Nephron progenitor cell (in vitro differentiated cells): ENCODE results near the gene FAM180B.
A peak's percentile ranks its signal among the peaks of the same experiment; 100 is the strongest.
"Not testable (repeated sequence)": the region's sequence is repeated elsewhere in the genome, so short reads cannot be mapped to it uniquely, and the experiment has no call there.

Experiments
- DNase-seq: peaks from one replicate; pipeline ENCODE4 v3.0.0; 2021
- H3K27ac Mint-ChIP-seq: 2 replicates; pipeline ENCODE4 v1.8.0; 2021; ENCODE audit warnings: mild to moderate bottlenecking, moderate library complexity, mixed read lengths
- H3K27me3 Mint-ChIP-seq: 2 replicates; pipeline ENCODE4 v1.8.0; 2021; ENCODE audit warnings: mild to moderate bottlenecking, low read depth, mixed read lengths; ENCODE audit not compliant: poor library complexity
- H3K36me3 Mint-ChIP-seq: 2 replicates; pipeline ENCODE4 v1.8.0; 2021; ENCODE audit warnings: low read depth, mixed read lengths
- H3K4me1 Mint-ChIP-seq: 2 replicates; pipeline ENCODE4 v1.8.0; 2021; ENCODE audit warnings: mixed read lengths
- H3K4me3 Mint-ChIP-seq: 2 replicates; pipeline ENCODE4 v1.8.0; 2021; ENCODE audit warnings: mild to moderate bottlenecking, moderate library complexity, mixed read lengths
- H3K9me3 Mint-ChIP-seq: 2 replicates; pipeline ENCODE4 v1.8.0; 2021; ENCODE audit warnings: mild to moderate bottlenecking, moderate library complexity, mixed read lengths
- CTCF ChIP-seq: fragments of 200-600 bp; sonication (generic); IDR thresholded peaks from 2 replicates; pipeline ENCODE4 v1.5.0; 2021; ENCODE audit warnings: antibody characterized with exemption

Gene FAM180B

GRCh38 chr11:47553406-47553743, 33.1 kb upstream of the FAM180B start:
- TF ChIP-seq CTCF = no peak
- H3K27ac Mint-ChIP-seq = peak overlapping the region; percentile 99
- peaks cover 3% of the 10 kb centered on the region for H3K27me3 Mint-ChIP-seq
- H3K9me3 Mint-ChIP-seq = no peaks in the 10 kb centered on the region
- H3K4me1 Mint-ChIP-seq = peaks cover 39% of the 10 kb centered on the region
- DNase-seq = no peak
- peaks cover 22% of the 10 kb centered on the region for H3K36me3 Mint-ChIP-seq
- H3K4me3 Mint-ChIP-seq = peak overlapping the region; percentile 87

DNA sequence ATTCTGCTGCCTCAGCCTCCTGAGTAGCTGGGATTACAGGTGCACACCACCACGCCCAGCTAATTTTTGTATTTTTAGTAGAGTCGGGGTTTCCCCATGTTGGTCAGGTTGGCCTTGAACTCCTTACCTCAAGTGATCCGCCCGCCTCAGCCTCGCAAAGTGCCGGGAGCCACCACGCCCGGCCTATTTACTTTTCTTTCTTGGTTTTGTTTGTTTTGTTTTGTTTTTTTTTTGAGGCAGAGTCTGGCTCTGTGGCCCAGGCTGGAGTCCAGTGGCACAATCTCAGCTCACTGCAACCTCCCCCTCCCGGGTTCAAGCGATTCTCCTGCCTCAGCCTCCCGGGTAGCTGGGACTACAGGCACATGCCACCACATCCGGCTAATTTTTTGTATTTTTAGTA, 29.5 kb upstream of the FAM180B start:
- H3K27me3 Mint-ChIP-seq, H3K9me3 Mint-ChIP-seq, H3K27ac Mint-ChIP-seq, H3K4me3 Mint-ChIP-seq, DNase-seq, H3K36me3 Mint-ChIP-seq: not testable (repeated sequence)
- H3K4me1 Mint-ChIP-seq = peaks cover 17% of the 10 kb centered on the region

GRCh38 chr11:47558695-47559094, 27.8 kb upstream of the FAM180B start:
- no peaks in the 10 kb centered on the region for H3K9me3 Mint-ChIP-seq
- no peak for DNase-seq
- H3K36me3 Mint-ChIP-seq = no peaks in the 10 kb centered on the region
- H3K27me3 Mint-ChIP-seq = peaks cover 3% of the 10 kb centered on the region
- no peak overlapping the region for H3K4me3 Mint-ChIP-seq
- H3K4me1 Mint-ChIP-seq = peaks cover 7% of the 10 kb centered on the region
- H3K27ac Mint-ChIP-seq = no peak overlapping the region
- TF ChIP-seq CTCF = no peak

GRCh38 chr11:47560426-47560825, 26.1 kb upstream of the FAM180B start:
- Mint-ChIP-seq H3K4me3 (no peak overlapping the region), H3K27me3 (peaks cover 3% of the 10 kb centered on the region), H3K9me3 (no peaks in the 10 kb centered on the region), H3K27ac (peak overlapping the region; percentile 5), H3K36me3 (no peaks in the 10 kb centered on the region), H3K4me1 (peaks cover 3% of the 10 kb centered on the region)
- no peak for DNase-seq
- no peak for TF ChIP-seq CTCF

GRCh38 chr11:47562393-47562792, 24.1 kb upstream of the FAM180B start:
- H3K4me1 Mint-ChIP-seq = peaks cover 14% of the 10 kb centered on the region
- H3K9me3 Mint-ChIP-seq, H3K27ac Mint-ChIP-seq, H3K27me3 Mint-ChIP-seq, H3K36me3 Mint-ChIP-seq, DNase-seq, H3K4me3 Mint-ChIP-seq: not testable (repeated sequence)

GRCh38 chr11:47564366-47564765, 22.1 kb upstream of the FAM180B start:
- H3K4me3 Mint-ChIP-seq, H3K27me3 Mint-ChIP-seq, H3K36me3 Mint-ChIP-seq, H3K27ac Mint-ChIP-seq, H3K9me3 Mint-ChIP-seq, DNase-seq: not testable (repeated sequence)
- H3K4me1 Mint-ChIP-seq = peaks cover 14% of the 10 kb centered on the region

- TF ChIP-seq CTCF = no peak
- Mint-ChIP-seq H3K36me3 (peaks cover 9% of the 10 kb centered on the region), H3K27me3 (peaks cover 3% of the 10 kb centered on the region), H3K27ac (peak overlapping the region; percentile 66), H3K9me3 (no peaks in the 10 kb centered on the region), H3K4me1 (peaks cover 14% of the 10 kb centered on the region), H3K4me3 (peak overlapping the region; percentile 72)
- DNase-seq = no peak
Observed at GRCh38 chr11:47564933-47565339, 21.5 kb upstream of the FAM180B start.
